ENCODE data around the gene GOLGA6L1. TPM values are rescaled to one million over a fixed set of nuclear protein-coding genes. Genes with fewer than 3 reads are reported as not detected.

GOLGA6L1 gene
- total RNA-seq (2022; extraction: Qiagen RNA extraction): not detected in 5 replicates

GRCh38 chr15:23136722-23137121 is at the start of gene GOLGA6L1:
TSS of gene GOLGA6L1 (minus strand) at chr15:23136822. CDS start at chr15:23136731, 91 bp downstream.

Other genes with a start within 250 kb of the GOLGA6L1 start
- 60.7 to 94.3 TPM (median 89.1 TPM) in 5 replicates for gene CYFIP1, start 156.5 kb downstream of the GOLGA6L1 start, total RNA-seq (2022; extraction: Qiagen RNA extraction)
- gene TUBGCP5, start 97.3 kb downstream of the GOLGA6L1 start, total RNA-seq (2022; extraction: Qiagen RNA extraction): 21.1 to 28.5 TPM (median 25.8 TPM) in 5 replicates
- gene GOLGA6L26, start 197.4 kb upstream of the GOLGA6L1 start, total RNA-seq (2022; extraction: Qiagen RNA extraction): not detected in 5 replicates
- gene GOLGA8S, start 217.9 kb upstream of the GOLGA6L1 start, total RNA-seq (2022; extraction: Qiagen RNA extraction): 0.09 to 0.18 TPM (median 0.11 TPM) in 5 replicates

Data from A549 treated with dexamethasone at 1 μM for 4 hours (cell line).